GM12892 (cell line): ENCODE measurements around the gene THBD.

Experiments
- POLR2A ChIP-seq: IDR thresholded peaks from 2 replicates; pipeline ENCODE4 v1.6.1; 2011; ENCODE audit warnings: low read depth, low read length, control low read depth
- POLR2AphosphoS5 ChIP-seq: IDR thresholded peaks from 2 replicates; pipeline ENCODE4 v1.6.1; 2011; ENCODE audit warnings: low read depth, low read length, control low read depth

GRCh38 chr20:23035731-23036130 lies 13.7 kb downstream of the THBD start:
- TF ChIP-seq POLR2A = no peak
- no peak for TF ChIP-seq POLR2AphosphoS5
